Glomerular visceral epithelial cell (primary cell): ENCODE measurements around the gene MAD1L1.
A peak's percentile ranks its signal among the peaks of the same experiment; 100 is the strongest.

Experiments used
- DNase-seq: peaks from one replicate; pipeline ENCODE4 v3.0.0-alpha.2; 2016; ENCODE audit errors: extremely low spot score

MAD1L1 gene

DNA sequence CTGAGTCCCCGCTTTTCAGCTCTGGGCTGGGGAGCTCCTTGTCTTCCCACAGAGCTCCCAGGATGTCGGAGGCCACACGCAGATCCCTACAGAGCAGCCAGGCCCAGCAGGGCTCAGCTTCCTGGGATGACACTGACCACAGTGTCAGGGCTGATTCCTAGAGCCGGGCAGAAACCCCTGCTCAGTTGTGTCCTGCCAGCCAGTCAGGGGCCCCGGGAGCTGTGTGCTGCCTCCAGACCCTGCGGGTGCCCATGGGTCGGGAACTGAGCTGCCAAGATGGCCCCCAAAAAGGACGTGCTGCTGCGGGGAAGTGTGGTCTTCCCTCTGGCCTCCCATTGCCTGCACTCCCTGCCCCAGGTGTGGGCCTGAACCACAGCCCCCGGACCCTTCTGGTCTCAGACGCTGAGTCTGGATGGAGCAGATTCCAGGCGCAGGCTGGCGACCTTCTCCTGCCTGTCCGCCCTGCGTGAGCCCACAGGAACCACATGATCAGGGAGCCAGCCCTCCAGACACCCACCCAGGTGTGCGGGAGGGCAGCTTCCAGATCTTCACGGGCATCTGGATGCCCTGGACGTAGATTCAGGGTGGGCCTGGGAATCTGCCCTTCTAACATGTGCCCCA lies 217.4 kb downstream of the MAD1L1 start:
- no peak for DNase-seq

DNA sequence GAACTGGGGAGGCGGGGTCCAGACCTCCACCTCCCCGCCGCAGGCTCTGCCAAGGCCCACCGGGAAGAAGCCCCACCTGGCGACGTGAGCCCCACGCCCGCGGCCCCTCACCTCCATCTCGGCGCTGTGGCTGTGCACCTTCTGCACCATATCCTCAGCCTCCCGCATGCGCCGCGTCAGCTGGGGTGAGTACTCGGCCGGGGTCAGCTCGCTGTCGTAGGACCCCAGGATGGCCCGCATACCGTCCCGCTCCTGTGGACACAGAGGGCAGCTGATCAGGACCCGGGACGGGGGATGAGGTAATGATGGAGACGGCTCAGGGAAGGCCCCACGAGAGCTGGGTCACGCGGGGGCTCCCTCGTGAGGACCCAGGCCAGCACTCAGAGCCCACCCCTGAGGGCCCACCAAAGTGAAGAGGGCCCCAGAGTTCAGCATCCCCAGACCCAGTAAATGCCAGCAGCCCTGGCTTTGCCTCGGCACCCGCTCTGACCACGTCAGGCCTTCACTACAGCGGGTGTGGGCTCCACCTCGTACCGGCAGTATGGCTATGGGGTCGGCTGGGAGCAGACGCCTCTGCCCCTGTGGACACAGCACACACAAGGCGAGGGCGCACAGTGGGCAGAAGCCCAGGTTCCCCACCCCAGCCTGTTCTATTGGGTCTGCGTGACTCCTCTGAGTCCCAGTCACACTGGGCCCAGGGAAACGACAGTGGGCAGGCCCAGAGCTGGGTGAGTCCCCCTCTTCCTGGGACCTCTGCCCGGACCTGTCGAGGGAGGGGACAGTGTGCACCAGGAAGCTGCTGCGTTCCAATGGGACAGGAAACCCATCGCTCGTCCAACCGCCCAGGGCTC lies 218.1 kb downstream of the MAD1L1 start:
- no peak for DNase-seq

DNA sequence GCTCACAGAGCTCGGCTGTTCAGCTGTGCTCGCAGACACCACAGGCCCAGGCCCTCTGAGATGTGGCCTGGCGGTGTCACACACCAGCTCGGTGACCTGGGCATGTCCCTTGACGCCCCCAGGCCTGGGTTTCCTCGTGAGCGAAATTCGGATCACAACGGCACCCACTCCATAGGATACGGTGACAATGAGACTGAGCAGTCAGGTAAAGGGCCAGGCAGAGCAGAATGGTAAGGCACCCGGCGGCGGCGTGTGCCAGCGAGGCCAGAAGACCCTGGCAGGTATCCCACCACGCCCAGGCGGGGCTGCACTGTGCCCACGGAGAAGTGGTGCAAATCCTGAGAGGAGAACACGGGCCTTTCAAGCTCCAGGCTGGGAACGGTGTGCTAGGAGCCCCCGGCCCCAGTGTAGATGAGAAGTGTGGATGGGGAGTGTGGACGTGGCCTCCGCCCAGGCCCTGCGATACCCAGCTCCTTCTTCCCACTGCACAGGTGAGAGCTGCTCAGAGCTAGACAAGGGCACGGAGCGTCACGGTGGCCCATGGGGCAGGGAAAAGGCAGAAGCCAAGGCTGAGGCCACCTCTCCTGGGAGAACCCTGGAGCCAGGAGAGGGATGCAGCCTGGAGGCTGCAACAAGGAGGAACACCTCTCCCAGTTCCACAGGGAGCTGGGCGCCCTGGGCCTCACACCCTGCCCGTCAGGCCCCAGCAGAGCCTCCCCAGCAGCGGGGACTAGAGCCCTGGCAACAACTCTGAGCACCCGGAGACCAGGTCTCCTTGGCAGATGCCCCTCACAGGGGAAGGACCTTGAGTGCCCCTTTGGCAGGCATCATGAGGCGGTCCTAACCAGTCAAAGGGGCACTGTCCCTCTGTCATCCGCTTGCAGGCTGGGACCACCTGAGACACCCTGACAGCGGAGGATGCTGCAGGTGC lies 219.1 kb downstream of the MAD1L1 start:
- DNase-seq = no peak

DNA sequence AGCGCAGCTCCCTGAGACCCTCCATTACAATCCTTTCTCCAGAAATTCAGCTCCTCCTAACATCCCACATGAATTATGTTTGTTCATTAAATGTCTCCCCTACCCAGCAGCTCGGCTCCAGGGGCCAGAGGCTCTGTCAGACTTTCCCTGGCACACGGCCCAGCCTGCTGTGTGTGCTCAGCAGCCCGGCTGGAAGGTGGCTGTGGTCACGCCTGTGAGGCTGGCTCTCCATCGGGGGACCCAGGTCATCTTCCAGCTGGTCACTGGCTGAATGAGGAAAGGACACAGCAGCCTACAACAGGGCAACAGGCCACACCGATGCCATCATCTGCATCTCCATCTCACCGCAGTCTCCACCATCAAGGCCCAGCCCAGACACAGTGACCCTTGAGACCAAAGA lies 219.8 kb downstream of the MAD1L1 start:
- DNase-seq = peak; percentile 25

DNA sequence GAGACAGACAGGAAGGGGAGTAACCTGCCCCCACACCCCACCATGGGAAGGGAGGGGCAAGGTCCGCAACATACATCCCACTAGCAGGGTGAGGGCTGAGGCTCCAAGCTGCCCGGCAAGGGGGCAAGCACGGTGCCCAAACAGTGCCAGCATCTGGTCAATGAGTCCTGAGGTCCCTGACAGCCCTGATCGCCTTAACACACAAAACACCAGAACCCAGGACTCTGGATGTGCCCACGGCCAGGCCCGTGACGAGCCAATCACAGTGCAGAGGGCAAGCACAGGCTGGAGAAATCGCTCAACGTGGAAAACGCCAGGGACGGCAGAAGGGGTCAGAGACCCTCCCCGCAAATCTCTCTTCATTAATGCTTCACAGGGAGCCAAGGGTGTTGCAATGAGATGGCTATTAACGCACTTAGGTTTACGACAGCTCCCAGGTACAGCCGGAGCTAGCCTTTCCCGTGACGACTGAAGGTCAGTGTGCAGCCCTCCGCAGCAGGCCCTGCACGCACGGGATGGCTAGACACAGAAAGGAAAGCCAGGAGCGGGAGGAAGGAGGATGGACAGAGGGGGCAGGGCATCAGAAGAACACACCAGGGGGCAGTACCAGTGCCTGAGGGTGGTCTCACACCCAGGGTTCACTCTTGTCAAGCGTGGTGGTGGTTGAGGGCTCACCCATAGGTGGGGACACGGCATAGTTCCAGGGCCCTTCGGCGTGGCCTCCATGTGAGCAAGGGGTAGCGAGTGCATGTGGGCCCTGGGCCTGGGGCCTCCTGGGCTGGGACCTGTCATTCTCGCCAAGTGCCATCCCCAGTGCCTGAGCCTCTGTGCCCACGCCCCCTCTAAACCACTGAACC lies 220.5 kb downstream of the MAD1L1 start:
- no peak for DNase-seq

DNA sequence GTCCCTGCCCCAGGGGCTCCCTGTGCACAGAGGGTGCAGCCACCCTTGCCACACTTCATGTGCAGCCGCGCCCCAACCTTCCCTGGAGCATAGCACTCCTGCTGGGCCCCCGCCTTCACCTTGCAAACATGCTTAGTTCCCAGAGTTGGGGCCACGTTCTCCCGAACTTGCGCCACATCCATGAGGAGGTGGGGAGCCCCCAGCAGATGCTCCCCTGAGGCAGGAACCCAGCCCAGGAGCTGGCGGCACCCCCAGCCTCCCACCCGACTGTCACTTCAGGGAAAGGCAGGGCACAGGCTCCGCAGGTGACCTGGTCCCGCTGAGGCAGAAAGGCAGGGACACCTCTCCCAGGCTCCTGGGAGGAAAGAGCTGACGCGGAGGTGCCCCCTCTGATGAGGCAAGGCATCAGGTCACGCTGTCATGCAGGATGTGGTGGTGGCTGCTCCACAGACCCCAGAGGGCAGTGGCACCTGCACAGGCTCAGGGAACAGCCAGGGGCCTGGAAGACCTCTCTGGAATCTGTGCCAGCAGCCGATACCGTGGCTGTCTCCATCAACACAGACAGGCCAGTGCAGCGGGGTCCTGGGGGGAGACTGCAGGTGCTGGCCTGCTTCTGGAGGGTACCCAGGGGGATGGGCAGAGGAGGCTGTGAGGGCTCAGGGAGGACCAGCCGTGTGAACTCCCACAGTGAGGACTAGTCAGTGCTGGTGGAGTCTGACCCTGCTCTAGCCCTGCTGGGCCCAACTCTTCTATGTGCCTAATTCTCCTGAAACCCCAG lies 221.3 kb downstream of the MAD1L1 start:
- DNase-seq = no peak

DNA sequence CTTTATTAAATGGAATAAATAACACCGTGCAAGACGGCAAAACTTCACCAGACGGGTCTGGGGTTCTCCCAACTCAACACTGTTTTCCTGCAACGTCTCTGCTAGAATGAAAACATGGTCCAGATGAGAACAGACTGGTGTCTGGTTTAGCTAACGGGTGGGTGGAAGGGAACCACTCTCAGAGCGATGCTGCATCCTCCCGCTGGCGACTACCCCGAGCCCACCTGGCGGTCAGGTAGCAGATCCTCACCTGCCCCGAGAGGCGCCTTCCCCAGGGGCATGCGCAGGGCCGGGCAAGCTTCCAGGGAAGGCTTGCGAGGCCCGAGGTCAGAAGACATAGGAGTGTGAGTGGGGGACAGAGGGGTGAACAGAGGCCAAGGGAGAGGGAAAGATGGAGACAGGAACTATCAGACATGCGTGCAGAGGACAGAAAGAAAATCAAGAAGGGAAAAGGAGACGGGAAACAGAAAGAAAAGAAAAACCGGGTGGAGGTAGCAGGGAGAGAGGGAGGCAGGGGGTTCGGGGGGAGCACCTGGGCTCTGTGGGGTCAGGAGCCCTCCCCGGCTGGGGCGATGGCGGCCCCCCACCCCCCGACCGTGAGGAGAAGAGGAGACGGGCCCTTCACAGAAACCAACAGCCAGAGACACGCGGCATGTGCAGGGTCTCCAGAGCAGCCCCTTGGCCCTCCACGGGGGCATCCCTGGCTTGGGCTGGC lies 222.0 kb downstream of the MAD1L1 start:
- DNase-seq = no peak

DNA sequence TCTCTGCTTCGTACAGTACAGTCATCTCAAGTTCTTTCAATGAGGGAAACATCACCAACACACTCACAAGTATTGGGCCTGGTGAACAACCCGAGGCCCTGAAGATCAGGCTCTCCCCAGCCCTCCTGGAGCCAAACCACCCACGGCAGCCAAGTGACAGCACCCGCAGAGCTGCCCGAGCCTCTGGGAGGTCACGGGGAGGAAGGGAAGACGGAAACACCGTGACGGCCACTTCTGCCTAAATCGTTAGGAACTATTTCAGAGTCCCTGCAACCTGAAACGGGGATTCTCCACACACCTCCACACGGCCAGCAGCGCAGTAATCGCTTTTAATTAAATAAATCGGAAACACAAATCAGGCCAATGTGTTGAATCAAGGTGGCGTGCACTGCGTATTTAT lies 222.6 kb downstream of the MAD1L1 start:
- DNase-seq = no peak

DNA sequence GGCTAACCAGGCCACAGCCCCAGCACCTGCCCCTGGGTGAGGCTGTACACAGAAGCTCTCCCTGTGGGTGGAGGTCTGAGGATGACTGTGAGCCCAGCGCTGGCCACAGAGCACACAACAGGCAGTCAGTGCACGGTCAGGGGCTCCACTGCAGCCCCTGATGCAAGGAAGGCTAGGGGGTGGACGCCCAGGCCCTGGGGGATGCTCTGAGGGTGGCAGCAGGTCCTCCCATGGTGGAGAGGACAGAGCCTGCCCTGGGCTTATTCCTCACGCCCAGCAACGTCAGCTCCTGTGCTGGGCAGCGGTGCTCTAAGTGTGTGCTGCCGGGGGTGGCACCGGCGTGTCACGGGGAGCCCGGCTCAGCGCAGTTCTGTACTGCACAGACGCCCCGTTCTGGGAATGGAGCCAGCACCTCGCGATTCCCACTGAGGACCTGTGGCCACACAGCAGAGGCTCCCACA lies 223.2 kb downstream of the MAD1L1 start:
- no peak for DNase-seq

DNA sequence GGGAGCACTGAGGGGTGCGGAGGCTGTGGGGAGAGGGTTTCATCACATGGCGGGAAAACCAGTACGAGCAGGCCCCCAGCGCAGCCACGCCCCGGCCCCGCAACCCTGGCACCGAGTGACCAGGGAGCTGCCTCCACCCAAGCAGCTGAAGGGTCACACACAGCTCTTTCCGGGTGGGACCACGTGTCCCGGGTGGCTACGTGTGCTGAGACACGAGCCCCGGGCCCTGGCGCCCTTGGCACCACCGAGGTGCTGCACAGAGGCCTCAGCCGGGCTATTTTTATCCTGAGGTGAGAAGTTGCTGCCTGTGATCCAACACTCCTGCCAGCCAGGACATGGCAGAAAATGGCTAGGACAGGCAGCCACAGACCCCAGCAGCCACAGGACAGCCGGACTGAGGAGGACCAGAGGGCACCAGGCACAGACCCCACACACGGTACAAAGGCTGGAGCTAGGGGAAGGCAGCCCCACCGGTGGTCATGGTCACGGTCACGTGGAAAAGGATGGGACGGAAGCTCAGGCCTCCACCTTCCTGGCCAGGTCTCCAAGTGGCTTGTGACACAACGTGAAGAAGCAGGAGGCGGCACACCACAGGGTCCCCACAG lies 223.7 kb downstream of the MAD1L1 start:
- DNase-seq = no peak

DNA sequence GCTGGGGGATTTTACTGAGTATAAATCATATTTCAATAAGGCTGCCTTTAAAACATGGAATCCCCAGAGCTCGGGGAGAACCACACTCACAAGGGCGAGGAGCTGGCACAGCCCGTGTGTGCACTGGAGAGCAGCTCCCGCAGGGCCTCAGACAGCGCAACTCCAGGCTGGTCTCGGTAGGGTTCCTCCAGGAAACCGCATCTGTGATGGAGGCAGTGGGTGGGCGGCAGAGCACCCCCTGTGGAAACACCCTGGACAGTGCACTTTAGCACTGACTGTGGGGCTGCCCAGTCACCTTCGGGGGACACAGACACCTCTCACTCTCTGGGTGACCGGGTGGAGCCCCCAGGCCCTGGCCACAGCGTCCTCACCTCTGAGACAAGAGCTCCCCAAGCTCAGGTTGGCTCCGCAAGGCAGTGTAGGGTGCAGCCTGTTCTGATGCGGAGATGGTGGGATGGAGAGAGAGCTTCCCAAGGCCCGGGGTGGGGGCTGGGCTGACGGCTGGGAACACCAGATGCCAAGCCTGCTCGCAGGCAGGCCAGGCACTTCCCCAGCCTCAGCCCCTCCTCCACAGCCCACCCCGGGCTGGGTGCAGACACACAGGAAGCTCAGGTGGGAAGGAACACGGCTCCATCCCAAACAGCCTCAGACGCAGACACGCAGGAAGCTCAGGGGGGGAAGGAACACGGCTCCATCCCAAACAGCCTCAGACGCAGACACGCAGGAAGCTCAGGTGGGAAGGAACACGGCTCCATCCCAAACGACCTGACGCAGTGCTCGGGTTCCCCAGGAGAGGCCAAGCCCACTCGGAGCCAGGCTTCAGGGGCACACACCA lies 224.4 kb downstream of the MAD1L1 start:
- no peak for DNase-seq

DNA sequence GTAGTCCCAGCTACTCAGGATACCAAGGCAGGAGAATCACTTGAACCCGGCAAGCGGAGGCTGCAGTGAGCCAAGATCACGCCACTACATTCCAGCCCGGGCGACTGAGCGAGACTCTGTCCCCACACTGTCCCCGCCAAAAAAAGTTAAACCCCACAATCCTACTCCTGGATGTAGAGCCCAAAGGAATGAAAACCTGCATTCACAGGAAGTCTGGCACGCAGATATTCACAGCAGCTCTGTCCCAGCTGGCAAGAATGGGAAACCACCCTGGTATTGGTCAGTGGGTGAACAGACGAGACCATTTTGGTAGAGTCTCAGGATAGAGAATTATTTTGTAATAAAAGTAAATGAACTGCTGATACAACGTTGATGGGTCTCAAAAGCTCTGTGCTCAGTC lies 225.2 kb downstream of the MAD1L1 start:
- no peak for DNase-seq

DNA sequence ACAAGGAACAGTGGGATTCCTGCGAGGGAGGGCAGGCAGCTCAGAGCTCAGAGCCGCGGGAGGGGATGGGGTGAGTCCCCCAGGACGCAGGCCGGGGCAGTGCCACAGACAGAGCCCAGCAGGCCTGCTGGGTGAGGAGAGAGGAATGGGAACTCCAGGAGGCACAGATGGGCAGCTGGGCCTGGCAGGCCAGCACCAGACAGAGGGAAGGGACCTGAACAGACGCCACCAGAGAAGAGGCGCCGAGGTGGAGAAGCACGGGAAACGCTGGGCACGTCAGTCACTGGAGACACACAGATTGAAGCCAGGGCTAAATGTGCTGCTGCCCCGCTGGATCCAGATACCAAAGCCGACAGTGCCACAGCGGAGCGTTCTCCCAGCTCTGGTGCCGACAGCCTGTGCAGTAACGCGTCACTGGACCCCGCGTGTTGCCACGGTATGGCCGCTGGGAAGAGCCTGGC lies 225.8 kb downstream of the MAD1L1 start:
- DNase-seq = no peak

DNA sequence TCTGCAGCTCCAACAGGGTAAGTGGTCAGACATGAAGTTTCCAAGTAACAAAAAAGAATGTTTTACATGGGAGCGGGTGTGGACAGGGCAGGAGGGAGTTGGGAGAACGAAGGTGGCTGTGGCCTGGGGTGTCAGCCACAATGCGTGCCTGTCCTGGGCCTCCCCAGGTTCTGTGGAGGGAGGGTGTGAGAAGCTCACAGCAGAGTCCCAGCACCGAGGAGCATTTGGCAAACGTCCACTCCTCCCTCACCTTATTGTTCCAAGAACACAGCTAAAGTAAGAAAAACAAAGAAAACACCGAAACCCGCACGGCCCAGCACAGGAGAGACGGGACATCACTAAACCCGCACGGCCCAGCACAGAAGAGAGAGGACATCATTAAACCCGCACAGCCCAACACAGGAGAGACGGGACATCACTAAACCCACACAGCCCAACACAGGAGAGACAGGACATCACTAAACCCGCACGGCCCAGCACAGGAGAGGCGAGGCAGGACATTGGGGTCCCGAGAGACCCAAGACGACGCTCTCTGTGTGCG lies 226.4 kb downstream of the MAD1L1 start:
- DNase-seq = no peak

DNA sequence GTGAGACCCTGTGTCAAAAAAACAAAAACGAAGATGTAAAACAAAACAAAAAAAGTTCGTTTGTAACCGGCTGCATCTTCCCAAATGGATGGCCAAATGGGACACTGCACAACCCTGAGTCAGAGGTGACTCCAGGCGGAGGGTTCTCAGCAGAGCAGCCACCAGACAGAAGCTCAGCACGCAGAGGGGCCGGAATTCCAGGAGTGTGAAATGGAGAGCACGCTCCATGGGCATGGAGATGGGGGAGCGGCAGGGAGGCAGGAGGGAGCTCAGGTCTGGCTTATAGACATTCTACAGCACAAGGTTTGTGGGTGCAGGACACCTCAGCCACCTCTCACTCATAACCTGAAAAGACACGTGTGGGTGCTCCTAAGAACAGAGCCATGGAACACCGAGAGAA lies 227.0 kb downstream of the MAD1L1 start:
- DNase-seq = no peak

DNA sequence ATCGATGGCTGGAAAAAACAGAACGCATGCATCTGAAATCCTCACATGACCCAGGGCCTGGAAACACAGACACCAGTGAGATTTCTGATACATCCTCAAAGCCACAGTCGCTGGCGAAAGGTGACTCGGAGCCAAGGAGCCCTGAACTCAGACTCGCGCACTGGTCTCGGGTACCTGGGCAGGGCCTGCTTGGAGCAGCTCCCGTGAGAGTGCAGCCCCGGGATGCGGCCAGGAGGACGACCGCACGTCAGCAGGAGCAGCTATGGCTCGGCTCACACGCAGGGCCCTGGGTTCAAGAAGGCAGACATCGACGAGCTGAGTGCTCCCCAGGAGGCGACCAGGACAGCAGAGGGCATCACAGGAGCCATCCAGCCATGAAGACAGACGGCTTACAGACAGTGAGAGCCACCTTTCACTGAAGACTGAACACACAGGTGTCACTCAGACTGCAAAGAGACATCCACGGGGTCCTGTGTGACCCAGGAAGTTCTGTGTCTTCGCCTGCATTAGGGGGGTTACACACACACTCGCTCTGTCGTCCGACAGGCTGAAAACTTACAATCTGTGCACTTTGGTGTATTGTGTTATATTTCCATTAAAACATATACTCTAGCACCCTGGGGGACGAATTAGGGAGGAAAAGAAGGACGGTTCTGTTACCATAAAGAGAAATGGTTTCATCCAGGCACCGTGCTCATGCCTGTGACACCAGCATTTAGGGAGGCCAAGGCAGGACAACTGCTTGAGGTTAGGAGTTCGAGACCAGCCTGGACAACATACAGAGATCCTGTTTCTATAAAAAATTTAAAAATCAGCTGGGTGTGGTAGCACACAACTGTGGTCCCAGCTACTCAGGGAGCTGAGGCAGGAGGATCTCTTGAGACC lies 227.7 kb downstream of the MAD1L1 start:
- no peak for DNase-seq
